H1 (cell line): ENCODE results near the gene SYT15B. TPM values are rescaled to one million over a fixed set of nuclear protein-coding genes. Genes with fewer than 3 reads are reported as not detected.
"Not testable (repeated sequence)": the region's sequence is repeated elsewhere in the genome, so short reads cannot be mapped to it uniquely, and the experiment has no call there.

Experiments
- CTCF ChIA-PET: fragments of 300-600 bp; sonication (Branson Sonifier 250); formaldehyde crosslinking; loops from one replicate; lab custom pipeline; 2021; ENCODE audit not compliant: partially characterized antibody; lab: Charles Lee
- POLR2A ChIA-PET: fragments of 300-600 bp; sonication (Branson Sonifier 250); formaldehyde crosslinking; loops from one replicate; lab custom pipeline; 2021; ENCODE audit warnings: inconsistent platforms; ENCODE audit not compliant: partially characterized antibody; lab: Charles Lee
- DNase-seq, 2 experiments: peaks; one replicate each; pipeline versions ENCODE4 v3.0.0 to v3.0.0-alpha.2; 2010 to 2022; ENCODE audit warnings: low spot score in 2 of 2, low read depth in 1 of 2, mixed read lengths in 1 of 2
- FAIRE-seq: peaks from 2 replicates; lab custom pipeline; 2011; peaks lifted over from hg19 to GRCh38; lab: Jason Lieb, UNC
- H2AFZ ChIP-seq: 2 replicates; pipeline ENCODE4 v1.8.1; 2012; ENCODE audit warnings: low read length, inconsistent platforms
- H2AK5ac ChIP-seq: 2 replicates; pipeline ENCODE4 v1.6.1; 2013; ENCODE audit warnings: low read depth, low read length
- H2BK120ac ChIP-seq: replicated peaks from 2 replicates; pipeline ENCODE3; 2013; ENCODE audit warnings: low read depth, low read length, inconsistent platforms
- H2BK12ac ChIP-seq: 2 replicates; pipeline ENCODE4 v1.6.1; 2013; ENCODE audit warnings: low read depth, low read length
- H2BK15ac ChIP-seq: 2 replicates; pipeline ENCODE4 v1.6.1; 2013; ENCODE audit warnings: low read length
- H2BK20ac ChIP-seq: 2 replicates; pipeline ENCODE4 v1.6.1; 2013; ENCODE audit warnings: low read length
- H2BK5ac ChIP-seq: 2 replicates; pipeline ENCODE4 v1.6.1; 2013; ENCODE audit warnings: low read depth, low read length
- H3K14ac ChIP-seq: 2 replicates; pipeline ENCODE4 v1.6.1; 2013; ENCODE audit warnings: inconsistent platforms; ENCODE audit not compliant: insufficient read length
- H3K18ac ChIP-seq: 2 replicates; pipeline ENCODE4 v1.6.1; 2013; ENCODE audit warnings: low read length; ENCODE audit errors: extremely low read depth
- H3K23ac ChIP-seq: 2 replicates; pipeline ENCODE4 v1.6.1; 2013; ENCODE audit warnings: inconsistent platforms; ENCODE audit not compliant: insufficient read length
- H3K23me2 ChIP-seq: 2 replicates; pipeline ENCODE4 v1.6.1; 2013; ENCODE audit warnings: low read depth, low read length
- H3K27ac ChIP-seq: 2 replicates; pipeline ENCODE4 v1.6.1; 2011; ENCODE audit warnings: low read depth, low read length, inconsistent platforms
- H3K27me3 ChIP-seq, 4 experiments: replicated peaks in 1 of 4; 1 replicate in 1 of 4; 2 replicates in 3 of 4; pipeline versions ENCODE4 v1.6.1 to v1.8.1; 2011 to 2013; ENCODE audit warnings: low read length in 3 of 4, mild to moderate bottlenecking in 3 of 4, inconsistent platforms in 2 of 4, mixed read lengths in 2 of 4, moderate library complexity in 1 of 4; ENCODE audit not compliant: control insufficient read depth in 3 of 4, insufficient read depth in 3 of 4; ENCODE audit errors: extremely low read depth in 1 of 4
- H3K36me3 ChIP-seq, 4 experiments: 2 replicates each; pipeline versions ENCODE4 v1.6.1 to v1.8.1; 2011 to 2013; ENCODE audit warnings: mild to moderate bottlenecking in 4 of 4, low read length in 3 of 4, moderate library complexity in 2 of 4, control low read depth in 1 of 4, inconsistent platforms in 1 of 4; ENCODE audit not compliant: insufficient read depth in 4 of 4, control insufficient read depth in 2 of 4
- H3K4ac ChIP-seq: replicated peaks from 2 replicates; pipeline ENCODE3; 2013; ENCODE audit warnings: low read length, low read depth, mixed read lengths, inconsistent platforms; ENCODE audit not compliant: insufficient read length
- H3K4me1 ChIP-seq, 4 experiments: replicated peaks in 1 of 4; 1 replicate in 1 of 4; 2 replicates in 3 of 4; pipeline versions ENCODE4 v1.6.1 to v1.8.1; 2011 to 2013; ENCODE audit warnings: low read length in 3 of 4, inconsistent platforms in 2 of 4, mixed read lengths in 1 of 4; ENCODE audit not compliant: insufficient read depth in 4 of 4, control insufficient read depth in 3 of 4
- H3K4me2 ChIP-seq, 2 experiments: 2 replicates each; pipeline versions ENCODE4 v1.6.1 to v1.8.1; 2011 to 2013; ENCODE audit warnings: low read depth in 2 of 2, low read length in 2 of 2, control low read depth in 1 of 2, inconsistent platforms in 1 of 2, mild to moderate bottlenecking in 1 of 2; ENCODE audit not compliant: insufficient read depth in 1 of 2
- H3K4me3 ChIP-seq, 4 experiments: fragments of 200-600, 300-600 bp in 1 of 4; sonication (generic), shearing (Covaris generic), sonication (Bioruptor Twin) in 1 of 4; 2 replicates each; pipeline versions ENCODE4 v1.5.1 to v1.8.1; 2011 to 2016; ENCODE audit warnings: low read length in 4 of 4, low read depth in 3 of 4, control low read depth in 2 of 4, inconsistent platforms in 2 of 4, mild to moderate bottlenecking in 2 of 4, mixed read lengths in 1 of 4, moderate library complexity in 1 of 4; ENCODE audit not compliant: insufficient read depth in 2 of 4; ENCODE audit errors: extremely low read depth in 1 of 4
- H3K56ac ChIP-seq: replicated peaks from 2 replicates; pipeline ENCODE3; 2013; ENCODE audit warnings: low read depth, mild to moderate bottlenecking, mixed read lengths, low read length, inconsistent platforms; ENCODE audit not compliant: insufficient read length
- H3K79me1 ChIP-seq: 2 replicates; pipeline ENCODE4 v1.6.1; 2013; ENCODE audit warnings: low read depth, low read length, control low read depth
- H3K79me2 ChIP-seq, 2 experiments: 2 replicates each; pipeline versions ENCODE4 v1.6.1 to v1.8.1; 2012 to 2013; ENCODE audit warnings: low read length in 2 of 2, mild to moderate bottlenecking in 2 of 2, inconsistent platforms in 1 of 2; ENCODE audit not compliant: insufficient read depth in 2 of 2, control insufficient read depth in 1 of 2
- H3K9ac ChIP-seq, 4 experiments: replicated peaks in 1 of 4; 1 replicate in 1 of 4; 2 replicates in 3 of 4; pipeline versions ENCODE4 v1.6.1 to v1.8.1; 2011 to 2013; ENCODE audit warnings: low read depth in 3 of 4, low read length in 3 of 4, control low read depth in 2 of 4, mild to moderate bottlenecking in 2 of 4, moderate library complexity in 2 of 4, inconsistent platforms in 1 of 4; ENCODE audit errors: extremely low read depth in 1 of 4
- H3K9me3 ChIP-seq, 2 experiments: 2 replicates each; pipeline versions ENCODE4 v1.6.1 to v1.8.1; 2012 to 2013; ENCODE audit warnings: mild to moderate bottlenecking in 2 of 2, moderate library complexity in 2 of 2, control low read depth in 1 of 2, inconsistent platforms in 1 of 2, low read depth in 1 of 2, low read length in 1 of 2, mixed read lengths in 1 of 2; ENCODE audit not compliant: insufficient read depth in 2 of 2
- H4K20me1 ChIP-seq, 2 experiments: replicated peaks in 1 of 2; 2 replicates each; pipeline versions ENCODE3 to v1.8.1; 2011 to 2013; ENCODE audit warnings: inconsistent platforms in 2 of 2, low read length in 2 of 2, mild to moderate bottlenecking in 1 of 2; ENCODE audit not compliant: insufficient read depth in 2 of 2, control insufficient read depth in 1 of 2
- H4K5ac ChIP-seq: 2 replicates; pipeline ENCODE4 v1.6.1; 2013; ENCODE audit warnings: low read length, low read depth, mixed read lengths, inconsistent platforms; ENCODE audit not compliant: insufficient read length
- H4K8ac ChIP-seq: 2 replicates; pipeline ENCODE4 v1.8.0; 2013; ENCODE audit warnings: mild to moderate bottlenecking, moderate library complexity, low read length, inconsistent platforms; ENCODE audit not compliant: insufficient read depth; ENCODE audit errors: extremely low read depth
- H4K91ac ChIP-seq: replicated peaks from 2 replicates; pipeline ENCODE3; 2013; ENCODE audit warnings: low read length, mixed read lengths, inconsistent platforms; ENCODE audit not compliant: insufficient read length
- WGBS, 2 experiments: shearing (Covaris generic) in 1 of 2; methylation state at CpG; one replicate each; pipeline versions ENCODE4 v1.1.6 to v1.1.7; 2013 to 2015; ENCODE audit warnings: low lambda C conversion rate in 2 of 2, mixed read lengths in 2 of 2, inconsistent platforms in 1 of 2, low coverage in 1 of 2, missing lambda C conversion rate in 1 of 2; ENCODE audit not compliant: insufficient replicate concordance in 2 of 2, insufficient coverage in 1 of 2, insufficient read length in 1 of 2; ENCODE audit errors: extremely low coverage in 1 of 2, missing lambda C conversion rate in 1 of 2; 5-methylcytosine and 5-hydroxymethylcytosine counted together
- long read RNA-seq, 2 experiments: library from RNA in 1 of 2; library from capped mRNA in 1 of 2; stranded (forward); transcript quantifications; one replicate each; pipeline ENCODE4 v2.0.0, GENCODE V29; 2021; ENCODE audit warnings: inconsistent platforms in 1 of 2
- polyA minus RNA-seq, 3 experiments: library from RNA; depleted of rRNA, polyadenylated mRNA; stranded (reverse); fragments of >200 nt; gene quantifications; 1 replicate in 2 of 3; 2 replicates in 1 of 3; pipeline ENCODE4 v1.2.3, GENCODE V29; 2011
- polyA plus RNA-seq, 7 experiments: library from polyadenylated mRNA; depleted of rRNA in 3 of 7; stranded (reverse) in 5 of 7; unstranded in 2 of 7; fragments of >200 nt in 5 of 7; fragments of 200-250 nt in 2 of 7; gene quantifications; 1 replicate in 5 of 7; 2 replicates in 1 of 7; 4 replicates in 1 of 7; pipeline versions ENCODE4 v1.2.1 to v1.2.3, GENCODE V29; 2011 to 2013; ENCODE audit warnings: missing spikeins in 2 of 7, mixed read lengths in 2 of 7
- total RNA-seq: library from RNA; stranded (reverse); fragmentation: NEBNext Ultra II Directional; extraction: Animal tissue kit (Norgen Biotek cat#: 25700); gene quantifications from 2 replicates; pipeline ENCODE4 v1.2.1, GENCODE V29; 2021

SYT15B gene
- total RNA-seq (not detected in 2 replicates), polyA plus RNA-seq (2011; rRNA removed) (0.13 and 0.17 TPM in 2 replicates), polyA minus RNA-seq (2011; rRNA and poly(A)+ RNA removed) (0.10 and 0.16 TPM in 2 replicates)
- 0.03 TPM for polyA plus RNA-seq (2011; cell fraction: cytosol; rRNA removed)
- polyA plus RNA-seq (2011; cell fraction: nucleus; rRNA removed) = 0.40 TPM
- 0.04 to 0.08 TPM in 2 of 4 replicates, not detected in the others for polyA plus RNA-seq (2012, experiment 1 of 2)
- 0.05 TPM for polyA plus RNA-seq (2012, experiment 2 of 2)
- polyA plus RNA-seq (2013, experiment 1 of 2) = 0.04 TPM
- polyA plus RNA-seq (2013, experiment 2 of 2) = 0.06 TPM
- polyA minus RNA-seq (2011; cell fraction: cytosol; rRNA and poly(A)+ RNA removed) = 0.22 TPM
- 0.50 TPM for polyA minus RNA-seq (2011; cell fraction: nucleus; rRNA and poly(A)+ RNA removed)
- long read RNA-seq, experiment 1 = 0 reads
- long read RNA-seq, experiment 2 = 0 reads

DNA sequence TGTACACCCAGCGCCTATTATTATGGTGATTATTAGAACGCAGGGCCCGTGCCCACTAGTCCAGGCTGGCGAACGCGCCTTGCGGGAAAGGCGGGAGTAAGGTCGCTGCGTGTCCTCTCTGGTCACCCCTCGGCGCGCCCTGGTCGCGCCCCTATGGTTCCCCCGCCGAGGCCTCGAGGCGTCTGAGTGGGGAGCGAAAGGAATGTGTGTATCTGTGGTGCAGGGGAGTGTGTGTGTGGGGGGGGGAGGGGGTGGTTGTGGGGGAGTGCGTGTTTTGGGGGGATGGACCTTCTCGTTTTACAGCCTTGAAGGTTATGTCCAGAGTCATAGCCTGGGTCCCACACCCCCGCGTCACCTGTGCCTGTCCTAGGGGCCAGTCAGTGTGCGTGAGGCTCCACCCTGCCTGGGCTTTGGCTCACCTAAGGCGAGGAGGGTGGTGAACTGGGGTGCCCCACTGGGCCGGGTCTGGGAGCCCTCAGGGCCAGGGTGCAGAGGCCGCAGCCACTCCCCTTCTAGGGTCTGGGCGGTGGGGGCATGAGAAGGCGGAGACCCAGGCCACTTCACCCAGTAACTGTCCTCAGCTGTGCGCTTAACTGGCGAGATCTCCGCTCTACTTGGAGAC is at the start of gene SYT15B:
TSS of gene SYT15B (minus strand) at position 39 of the 622 bp plus-strand sequence. CDS start 952 bp downstream, outside the sequence.
- H4K8ac ChIP-seq, H3K14ac ChIP-seq, H2BK12ac ChIP-seq, H3K18ac ChIP-seq, H2BK5ac ChIP-seq, H2AK5ac ChIP-seq, FAIRE-seq, DNase-seq, H3K4me1 ChIP-seq, H3K9me3 ChIP-seq, POLR2A ChIA-PET, H2BK15ac ChIP-seq, H4K5ac ChIP-seq, H4K91ac ChIP-seq, H3K79me2 ChIP-seq, H3K27ac ChIP-seq, H3K23me2 ChIP-seq, H3K23ac ChIP-seq, H3K4ac ChIP-seq, CTCF ChIA-PET, H4K20me1 ChIP-seq, H3K36me3 ChIP-seq, H2BK120ac ChIP-seq, H3K9ac ChIP-seq, H2AFZ ChIP-seq, H3K27me3 ChIP-seq, H2BK20ac ChIP-seq, H3K56ac ChIP-seq, H3K79me1 ChIP-seq: not testable (repeated sequence)
- Histone ChIP-seq H3K4me2 (peak within 1 kb of the TSS; percentile 58 to 65; a peak in 3 of 4 replicates), H3K4me3 (peak within 1 kb of the TSS in 2 of 4 experiments; percentile 27 to 54; a peak in 4 of 8 replicates)
- WGBS, 2 experiments = 56% methylated on average over 15 of the region's 33 CpGs; no CpG with 5 or more reads in 1 of the 2 experiments
